ENCODE results near the gene EIF5. TPM values are rescaled to one million over a fixed set of nuclear protein-coding genes. Genes with fewer than 3 reads are reported as not detected.

EIF5 gene
- total RNA-seq, 3 donors from 2014 or later (not counting 1 experiment from before 2014, with no cell fraction given) = 498 to 670 (median 594) TPM

GRCh38 chr14:103314496-103315277 is 19.4 kb upstream of the EIF5 start:
- H3K9me3 Mint-ChIP-seq = no peaks in the 10 kb centered on the region
- intact Hi-C loops (cut with micrococcal nuclease) = no loop called here
- no peaks in the 10 kb centered on the region for H3K4me1 Mint-ChIP-seq
- peaks cover 0 to 10% of the 10 kb centered on the region in 2 donors for H3K27me3 Mint-ChIP-seq (ENCODE audit: low read depth in 2 of 2)
- 83% methylated on average over 11 of the region's 13 CpGs for WGBS (ENCODE audit: insufficient coverage)
- no peak overlapping the region for H3K4me3 Mint-ChIP-seq
- no peak overlapping the region for H3K27ac Mint-ChIP-seq
- no peak for TF ChIP-seq CTCF (IDR thresholded peaks at IDR 0.05)
- H3K36me3 ChIP-seq (ENCODE audit: control insufficient read depth, insufficient read depth, low read length) = no peaks in the 10 kb centered on the region
- H3K4me3 ChIP-seq (ENCODE audit: low read length) = no peak overlapping the region
- H3K27me3 ChIP-seq (ENCODE audit: control insufficient read depth, insufficient read depth, low read length) = no peaks in the 10 kb centered on the region
- H3K4me1 ChIP-seq (ENCODE audit: control insufficient read depth, insufficient read depth, low read length) = no peaks in the 10 kb centered on the region
- no peak overlapping the region for H3K27ac ChIP-seq (ENCODE audit: low read length)
- DNase-seq (no peak), ATAC-seq (no peak)
- no peaks in the 10 kb centered on the region for H3K36me3 Mint-ChIP-seq
- H3K9me3 ChIP-seq (ENCODE audit: control insufficient read depth, insufficient read depth, low read length) = no peaks in the 10 kb centered on the region

- Histone ChIP-seq H3K4me3 (ENCODE audit: low read length) (no peak overlapping the region), H3K27me3 (ENCODE audit: control insufficient read depth, insufficient read depth, low read length) (no peaks in the 10 kb centered on the region), H3K36me3 (ENCODE audit: control insufficient read depth, insufficient read depth, low read length) (no peaks in the 10 kb centered on the region), H3K27ac (ENCODE audit: low read length) (no peak overlapping the region), H3K4me1 (ENCODE audit: control insufficient read depth, insufficient read depth, low read length) (no peaks in the 10 kb centered on the region), H3K9me3 (ENCODE audit: control insufficient read depth, insufficient read depth, low read length) (no peaks in the 10 kb centered on the region)
- 88% methylated on average over 14 of the region's 14 CpGs for WGBS (ENCODE audit: insufficient coverage)
- Mint-ChIP-seq H3K36me3 (no peaks in the 10 kb centered on the region), H3K4me3 (no peak overlapping the region), H3K27ac (no peak overlapping the region), H3K9me3 (no peaks in the 10 kb centered on the region), H3K27me3 (ENCODE audit: low read depth in 2 of 2) (peaks cover 0 to 10% of the 10 kb centered on the region in 2 donors), H3K4me1 (no peaks in the 10 kb centered on the region)
- ATAC-seq (no peak), DNase-seq (no peak)
- intact Hi-C loops (cut with micrococcal nuclease) = no loop called here
- no peak for TF ChIP-seq CTCF (IDR thresholded peaks at IDR 0.05)
Measured at GRCh38 chr14:103315351-103315911, 18.6 kb upstream of the EIF5 start.

GRCh38 chr14:103315941-103316340 is 18.1 kb upstream of the EIF5 start:
- no peaks in the 10 kb centered on the region for H3K36me3 Mint-ChIP-seq
- 87% methylated on average over 11 of the region's 11 CpGs for WGBS (ENCODE audit: insufficient coverage)
- H3K27ac Mint-ChIP-seq = no peak overlapping the region
- Histone ChIP-seq H3K27me3 (ENCODE audit: control insufficient read depth, insufficient read depth, low read length) (no peaks in the 10 kb centered on the region), H3K4me1 (ENCODE audit: control insufficient read depth, insufficient read depth, low read length) (no peaks in the 10 kb centered on the region), H3K4me3 (ENCODE audit: low read length) (no peak overlapping the region), H3K9me3 (ENCODE audit: control insufficient read depth, insufficient read depth, low read length) (no peaks in the 10 kb centered on the region), H3K36me3 (ENCODE audit: control insufficient read depth, insufficient read depth, low read length) (no peaks in the 10 kb centered on the region), H3K27ac (ENCODE audit: low read length) (no peak overlapping the region)
- no peaks in the 10 kb centered on the region for H3K4me1 Mint-ChIP-seq
- no peak for ATAC-seq
- no peak for DNase-seq
- peaks cover 0 to 10% of the 10 kb centered on the region in 2 donors for H3K27me3 Mint-ChIP-seq (ENCODE audit: low read depth in 2 of 2)
- H3K9me3 Mint-ChIP-seq = no peaks in the 10 kb centered on the region
- TF ChIP-seq CTCF (IDR thresholded peaks at IDR 0.05) = no peak
- H3K4me3 Mint-ChIP-seq = no peak overlapping the region
- intact Hi-C loops (cut with micrococcal nuclease) = no loop called here
